ENCODE measurements around the gene SLC22A23. TPM values are rescaled to one million over a fixed set of nuclear protein-coding genes. Genes with fewer than 3 reads are reported as not detected.

Gene SLC22A23
- total RNA-seq, 2 donors from 2014 or later = 53.1 to 129 TPM

- no peaks in the 10 kb centered on the region for H3K9me3 ChIP-seq
- no peak for DNase-seq (ENCODE audit: low spot score)
- TF ChIP-seq CTCF (IDR thresholded peaks at IDR 0.05) = no peak
- TF ChIP-seq POLR2AphosphoS5 (IDR thresholded peaks at IDR 0.05) = no peak
- no peak for TF ChIP-seq POLR2A (IDR thresholded peaks at IDR 0.05)
- H3K27me3 ChIP-seq (replicated peaks; ENCODE audit: insufficient read depth) = no peaks in the 10 kb centered on the region
- no peaks in the 10 kb centered on the region for H3K4me1 ChIP-seq (replicated peaks)
- H3K27ac ChIP-seq = no peak overlapping the region
- 95% methylated on average over 4 of the region's 4 CpGs for WGBS
- no peak overlapping the region for H3K4me3 ChIP-seq
- intact Hi-C loops (cut with DNase I) = no loop called here
- no peaks in the 10 kb centered on the region for H3K36me3 ChIP-seq
Observed at GRCh38 chr6:3446184-3446583, 10.7 kb downstream of the SLC22A23 start.

- no peak for DNase-seq (ENCODE audit: low spot score)
- intact Hi-C loops (cut with DNase I) = no loop called here
- Histone ChIP-seq H3K9me3 (no peaks in the 10 kb centered on the region), H3K27me3 (replicated peaks; ENCODE audit: insufficient read depth) (no peaks in the 10 kb centered on the region), H3K27ac (no peak overlapping the region), H3K4me3 (no peak overlapping the region), H3K36me3 (no peaks in the 10 kb centered on the region), H3K4me1 (replicated peaks) (no peaks in the 10 kb centered on the region)
- 90% methylated on average over 17 of the region's 18 CpGs for WGBS
- TF ChIP-seq POLR2AphosphoS5 (IDR thresholded peaks at IDR 0.05) = no peak
- TF ChIP-seq CTCF (IDR thresholded peaks at IDR 0.05) = no peak
- TF ChIP-seq POLR2A (IDR thresholded peaks at IDR 0.05) = no peak
Observed at GRCh38 chr6:3444276-3445088, 12.4 kb downstream of the SLC22A23 start.

GRCh38 chr6:3443221-3443515, 13.7 kb downstream of the SLC22A23 start:
- DNase-seq (ENCODE audit: low spot score) = no peak
- intact Hi-C loops (cut with DNase I) = no loop called here

GRCh38 chr6:3442431-3443220, 14.2 kb downstream of the SLC22A23 start:
- no peak overlapping the region for H3K27ac ChIP-seq
- TF ChIP-seq POLR2A (IDR thresholded peaks at IDR 0.05) (no peak), POLR2AphosphoS5 (IDR thresholded peaks at IDR 0.05) (no peak), CTCF (IDR thresholded peaks at IDR 0.05) (no peak)
- no peaks in the 10 kb centered on the region for H3K4me1 ChIP-seq (replicated peaks)
- H3K36me3 ChIP-seq = no peaks in the 10 kb centered on the region
- no peaks in the 10 kb centered on the region for H3K27me3 ChIP-seq (replicated peaks; ENCODE audit: insufficient read depth)
- no peak overlapping the region for H3K4me3 ChIP-seq
- DNase-seq (ENCODE audit: low spot score) = no peak
- 88% methylated on average over 8 of the region's 8 CpGs for WGBS
- intact Hi-C loops (cut with DNase I) = no loop called here
- H3K9me3 ChIP-seq = no peaks in the 10 kb centered on the region

More at GRCh38 chr6:3443221-3443515, 13.7 kb downstream of the SLC22A23 start:
- Histone ChIP-seq H3K4me1 (replicated peaks) (no peaks in the 10 kb centered on the region), H3K27ac (no peak overlapping the region), H3K27me3 (replicated peaks; ENCODE audit: insufficient read depth) (no peaks in the 10 kb centered on the region), H3K36me3 (no peaks in the 10 kb centered on the region), H3K4me3 (no peak overlapping the region), H3K9me3 (no peaks in the 10 kb centered on the region)
- WGBS = 35% methylated on average over 3 of the region's 3 CpGs
- no peak for TF ChIP-seq CTCF (IDR thresholded peaks at IDR 0.05)
- TF ChIP-seq POLR2A (IDR thresholded peaks at IDR 0.05) = no peak
- TF ChIP-seq POLR2AphosphoS5 (IDR thresholded peaks at IDR 0.05) = no peak
